Measurements from ENCODE around the gene CORO7. TPM values are rescaled to one million over a fixed set of nuclear protein-coding genes. Genes with fewer than 3 reads are reported as not detected.
A peak's percentile ranks its signal among the peaks of the same experiment; 100 is the strongest.

Gene CORO7
- total and polyA plus RNA-seq, 9 of the 15 experiments (the other 6 are each of a cell fraction or from before 2014, with no cell fraction given): 0.45 to 77.2 (median 18.7) TPM

DNA sequence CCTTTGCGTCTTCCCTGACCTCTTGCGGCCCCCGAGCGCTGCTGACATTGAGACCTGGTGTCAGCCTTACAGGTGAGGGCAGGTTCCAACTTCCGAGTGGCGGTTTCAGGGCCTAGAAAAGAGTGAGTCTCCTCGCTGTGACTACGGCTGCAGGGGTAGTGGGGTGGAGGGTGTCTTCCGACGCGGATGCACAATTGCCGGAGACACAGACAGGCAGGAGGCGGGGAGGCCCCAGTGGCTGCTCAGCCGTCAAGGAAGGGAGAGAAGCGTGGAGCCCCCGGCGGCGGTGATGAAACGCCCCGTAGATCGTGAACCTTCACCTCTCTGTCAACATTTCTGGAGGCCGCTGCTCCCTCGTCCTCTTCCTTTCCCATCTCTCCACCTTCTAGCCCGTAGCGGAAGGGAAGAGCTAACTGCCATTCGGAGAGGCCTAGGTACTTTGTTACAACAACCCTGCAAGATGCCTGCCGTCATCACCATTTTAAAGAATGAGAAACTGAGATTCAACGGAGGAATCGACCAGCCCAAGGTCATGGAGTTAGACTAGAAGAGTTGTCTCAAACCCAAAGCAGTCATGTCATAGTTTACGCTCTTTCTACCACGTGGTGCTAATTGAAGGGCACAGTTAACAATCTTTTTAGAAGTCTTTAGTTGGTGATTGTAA lies 9.8 kb upstream of the CORO7 start (continued):
- TF ChIP-seq ZBTB8A (IDR thresholded peaks at IDR 0.05; ENCODE audit: partially characterized antibody) (no peak), NBN (IDR thresholded peaks at IDR 0.05; ENCODE audit: low read depth) (peak; percentile 50; the same call in 1 of the 2 replicates), NR2C1 (IDR thresholded peaks at IDR 0.05) (peak; percentile 86), NR2C1 (tag; IDR thresholded peaks at IDR 0.05) (peak; percentile 82), XRCC4 (IDR thresholded peaks at IDR 0.05; ENCODE audit: extremely low read depth, insufficient read depth, insufficient read length) (no peak), RBBP5 (IDR thresholded peaks at IDR 0.05; ENCODE audit: borderline replicate concordance, insufficient read depth, low read length, poor library complexity, severe bottlenecking) (peak; percentile 65), TOE1 (IDR thresholded peaks at IDR 0.05; ENCODE audit: borderline replicate concordance) (no peak), TOE1 (CRISPR knock-in tag; IDR thresholded peaks at IDR 0.05; ENCODE audit: borderline replicate concordance, low read depth) (0 out of 2 replicates have a peak, but pooled peaks have one; percentile 0), L3MBTL2 (IDR thresholded peaks at IDR 0.05) (no peak), EZH2 (IDR thresholded peaks at IDR 0.05; ENCODE audit: borderline replicate concordance, low read depth, low read length) (no peak), SAP30 (IDR thresholded peaks at IDR 0.05; ENCODE audit: borderline replicate concordance, insufficient read depth, low read depth, low read length, poor library complexity, severe bottlenecking) (peak; percentile 98), STAG1 (CRISPR knock-in tag; IDR thresholded peaks at IDR 0.05; ENCODE audit: borderline replicate concordance) (no peak), RBM17 (IDR thresholded peaks at IDR 0.05; ENCODE audit: borderline replicate concordance, low read depth, low read length) (no peak), ARHGAP35 (IDR thresholded peaks at IDR 0.05; ENCODE audit: partially characterized antibody) (no peak), MYC (IDR thresholded peaks at IDR 0.05; ENCODE audit: low read depth, low read length) (no peak), MYC (CRISPR knock-in tag; IDR thresholded peaks at IDR 0.05; ENCODE audit: borderline replicate concordance, low read depth) (peak; percentile 27; the same call in 1 of the 2 replicates), GABPA (tag; conservative IDR thresholded peaks at IDR 0.05; ENCODE audit: low read depth) (no peak)
- TF ChIP-seq, protein P1, sequence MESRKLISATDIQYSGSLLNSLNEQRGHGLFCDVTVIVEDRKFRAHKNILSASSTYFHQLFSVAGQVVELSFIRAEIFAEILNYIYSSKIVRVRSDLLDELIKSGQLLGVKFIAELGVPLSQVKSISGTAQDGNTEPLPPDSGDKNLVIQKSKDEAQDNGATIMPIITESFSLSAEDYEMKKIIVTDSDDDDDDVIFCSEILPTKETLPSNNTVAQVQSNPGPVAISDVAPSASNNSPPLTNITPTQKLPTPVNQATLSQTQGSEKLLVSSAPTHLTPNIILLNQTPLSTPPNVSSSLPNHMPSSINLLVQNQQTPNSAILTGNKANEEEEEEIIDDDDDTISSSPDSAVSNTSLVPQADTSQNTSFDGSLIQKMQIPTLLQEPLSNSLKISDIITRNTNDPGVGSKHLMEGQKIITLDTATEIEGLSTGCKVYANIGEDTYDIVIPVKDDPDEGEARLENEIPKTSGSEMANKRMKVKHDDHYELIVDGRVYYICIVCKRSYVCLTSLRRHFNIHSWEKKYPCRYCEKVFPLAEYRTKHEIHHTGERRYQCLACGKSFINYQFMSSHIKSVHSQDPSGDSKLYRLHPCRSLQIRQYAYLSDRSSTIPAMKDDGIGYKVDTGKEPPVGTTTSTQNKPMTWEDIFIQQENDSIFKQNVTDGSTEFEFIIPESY (CRISPR knock-in tag; IDR thresholded peaks at IDR 0.05): peak; percentile 3; the same call in 1 of the 2 replicates
- TF ChIP-seq, protein P2, sequence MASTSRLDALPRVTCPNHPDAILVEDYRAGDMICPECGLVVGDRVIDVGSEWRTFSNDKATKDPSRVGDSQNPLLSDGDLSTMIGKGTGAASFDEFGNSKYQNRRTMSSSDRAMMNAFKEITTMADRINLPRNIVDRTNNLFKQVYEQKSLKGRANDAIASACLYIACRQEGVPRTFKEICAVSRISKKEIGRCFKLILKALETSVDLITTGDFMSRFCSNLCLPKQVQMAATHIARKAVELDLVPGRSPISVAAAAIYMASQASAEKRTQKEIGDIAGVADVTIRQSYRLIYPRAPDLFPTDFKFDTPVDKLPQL (IDR thresholded peaks at IDR 0.05; ENCODE audit: extremely low read depth, insufficient read length): no peak
- TF ChIP-seq, protein P3, sequence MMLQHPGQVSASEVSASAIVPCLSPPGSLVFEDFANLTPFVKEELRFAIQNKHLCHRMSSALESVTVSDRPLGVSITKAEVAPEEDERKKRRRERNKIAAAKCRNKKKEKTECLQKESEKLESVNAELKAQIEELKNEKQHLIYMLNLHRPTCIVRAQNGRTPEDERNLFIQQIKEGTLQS (IDR thresholded peaks at IDR 0.05): peak; percentile 78
- TF ChIP-seq, protein P3 (CRISPR knock-in tag; conservative IDR thresholded peaks at IDR 0.05): no peak
- TF ChIP-seq, protein P4, sequence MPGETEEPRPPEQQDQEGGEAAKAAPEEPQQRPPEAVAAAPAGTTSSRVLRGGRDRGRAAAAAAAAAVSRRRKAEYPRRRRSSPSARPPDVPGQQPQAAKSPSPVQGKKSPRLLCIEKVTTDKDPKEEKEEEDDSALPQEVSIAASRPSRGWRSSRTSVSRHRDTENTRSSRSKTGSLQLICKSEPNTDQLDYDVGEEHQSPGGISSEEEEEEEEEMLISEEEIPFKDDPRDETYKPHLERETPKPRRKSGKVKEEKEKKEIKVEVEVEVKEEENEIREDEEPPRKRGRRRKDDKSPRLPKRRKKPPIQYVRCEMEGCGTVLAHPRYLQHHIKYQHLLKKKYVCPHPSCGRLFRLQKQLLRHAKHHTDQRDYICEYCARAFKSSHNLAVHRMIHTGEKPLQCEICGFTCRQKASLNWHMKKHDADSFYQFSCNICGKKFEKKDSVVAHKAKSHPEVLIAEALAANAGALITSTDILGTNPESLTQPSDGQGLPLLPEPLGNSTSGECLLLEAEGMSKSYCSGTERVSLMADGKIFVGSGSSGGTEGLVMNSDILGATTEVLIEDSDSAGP (CRISPR knock-in tag; IDR thresholded peaks at IDR 0.05): 0 out of 2 replicates have a peak, but pooled peaks have one; percentile 51

All from K562 (cell line).